G401 (cell line): ENCODE measurements around the gene DEFB132. TPM values are rescaled to one million over a fixed set of nuclear protein-coding genes. Genes with fewer than 3 reads are reported as not detected.

Experiments
- DNase-seq: peaks from one replicate; pipeline ENCODE4 v3.0.0-alpha.2; 2015; ENCODE audit warnings: low spot score
- in situ Hi-C: cut with HindIII; loops from 2 replicates; pipeline ENCODE4 v1.10.0; 2016; ENCODE audit warnings: low sequenced_read_pairs, mixed read lengths
- total RNA-seq: library from RNA; depleted of rRNA; stranded (reverse); fragments of >200 nt; shearing (Covaris generic); gene quantifications from 2 replicates; pipeline ENCODE4 v1.2.3, GENCODE V29; 2014

DEFB132 gene
- total RNA-seq, 1 experiment from 2014 or later = not detected

DNA sequence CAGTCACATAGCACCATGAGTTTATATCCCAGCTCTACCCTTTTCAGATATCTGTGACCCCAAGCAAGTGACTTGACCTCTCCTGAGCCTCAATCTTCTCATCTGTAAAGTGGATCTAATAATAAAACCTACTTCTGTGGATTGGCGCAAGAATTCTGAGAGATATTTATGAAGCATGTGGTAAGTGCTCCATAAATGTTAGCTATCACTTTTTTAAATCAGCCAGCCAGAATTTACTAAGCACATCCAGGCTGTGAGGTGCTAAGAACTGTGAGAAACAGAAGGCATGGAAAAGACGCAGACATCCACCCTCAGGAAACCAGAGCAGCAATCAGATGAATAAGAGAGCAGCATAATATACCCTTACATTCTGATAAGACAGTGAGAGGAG is 32.2 kb downstream of the DEFB132 start:
- no peak for DNase-seq
- in situ Hi-C loops = no loop called here

GRCh38 chr20:290084-290831 is 32.7 kb downstream of the DEFB132 start, which contains the start of gene C20orf96:
C20orf96 (minus strand) TSS chr20:290750; CDS start chr20:290610, 140 bp downstream.
- peak; percentile 90 for DNase-seq
- in situ Hi-C loops = no loop called here

DNA sequence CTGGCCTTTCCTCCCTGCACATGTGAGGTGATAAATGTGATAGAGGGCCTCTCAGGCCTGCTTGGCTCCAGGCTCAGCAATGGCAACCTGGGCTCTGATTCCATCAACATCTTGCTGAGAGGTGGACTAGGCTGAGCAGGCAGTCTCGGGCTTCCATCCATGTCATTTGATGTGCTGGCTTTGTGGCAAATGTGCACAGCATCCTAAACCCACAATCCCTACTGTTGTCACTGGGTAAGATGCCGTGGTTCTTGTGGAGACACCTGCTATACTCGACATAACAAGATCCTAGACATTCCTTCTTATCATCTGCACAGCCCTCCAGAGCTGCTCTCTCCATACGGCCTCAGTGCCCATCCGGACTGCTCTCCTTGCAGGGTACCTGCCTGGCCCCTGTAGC is 37.1 kb downstream of the DEFB132 start:
- in situ Hi-C loops = no loop called here
- DNase-seq = no peak

DNA sequence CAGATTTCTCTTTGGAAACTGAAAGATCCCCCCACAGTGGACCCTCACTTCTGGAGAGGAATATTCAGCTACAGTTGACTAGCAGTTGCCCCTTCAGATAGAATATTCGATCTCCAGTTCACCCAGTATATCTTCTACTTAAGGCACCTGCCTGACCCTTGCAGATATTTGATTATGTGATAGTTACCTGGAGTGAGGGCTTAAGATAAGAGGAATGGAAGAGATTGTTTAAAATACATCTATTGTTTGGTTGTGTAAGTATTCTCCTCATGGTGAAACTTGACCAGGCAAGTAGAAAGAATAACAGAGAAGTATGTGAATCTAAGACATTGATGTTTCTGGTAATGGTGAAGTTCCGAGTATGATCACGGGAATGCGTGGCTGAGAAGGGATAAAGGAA is 38.3 kb downstream of the DEFB132 start:
- in situ Hi-C loops = no loop called here
- DNase-seq = no peak

- peak; percentile 78 for DNase-seq
- in situ Hi-C loops = no loop called here
Measured at GRCh38 chr20:297098-297924, 39.8 kb downstream of the DEFB132 start, which contains the start of gene ZCCHC3. ZCCHC3 (plus strand) TSS chr20:297570; CDS start chr20:297587, 17 bp downstream.

DNA sequence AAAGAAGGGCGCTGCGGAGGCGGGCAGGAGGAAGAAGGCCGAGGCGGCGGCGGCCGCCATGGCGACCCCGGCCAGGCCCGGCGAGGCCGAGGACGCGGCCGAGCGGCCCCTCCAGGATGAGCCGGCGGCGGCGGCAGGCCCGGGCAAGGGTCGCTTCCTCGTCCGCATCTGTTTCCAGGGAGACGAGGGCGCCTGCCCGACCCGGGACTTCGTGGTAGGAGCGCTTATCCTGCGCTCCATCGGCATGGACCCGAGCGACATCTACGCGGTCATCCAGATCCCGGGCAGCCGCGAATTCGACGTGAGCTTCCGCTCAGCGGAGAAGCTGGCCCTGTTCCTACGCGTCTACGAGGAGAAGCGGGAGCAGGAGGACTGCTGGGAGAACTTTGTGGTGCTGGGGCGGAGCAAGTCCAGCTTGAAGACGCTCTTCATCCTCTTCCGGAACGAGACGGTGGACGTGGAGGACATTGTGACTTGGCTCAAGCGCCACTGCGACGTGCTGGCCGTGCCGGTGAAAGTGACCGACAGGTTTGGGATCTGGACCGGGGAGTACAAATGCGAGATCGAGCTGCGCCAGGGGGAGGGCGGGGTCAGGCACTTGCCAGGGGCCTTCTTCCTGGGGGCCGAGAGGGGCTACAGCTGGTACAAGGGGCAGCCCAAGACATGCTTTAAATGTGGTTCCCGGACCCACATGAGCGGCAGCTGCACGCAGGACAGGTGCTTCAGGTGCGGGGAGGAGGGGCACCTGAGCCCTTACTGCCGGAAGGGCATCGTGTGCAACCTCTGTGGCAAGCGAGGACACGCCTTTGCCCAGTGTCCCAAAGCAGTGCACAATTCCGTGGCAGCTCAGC is 40.6 kb downstream of the DEFB132 start:
- in situ Hi-C loops = no loop called here
- peak; percentile 63 for DNase-seq

GRCh38 chr20:298776-299391 is 41.4 kb downstream of the DEFB132 start:
- DNase-seq = no peak
- in situ Hi-C loops = no loop called here

DNA sequence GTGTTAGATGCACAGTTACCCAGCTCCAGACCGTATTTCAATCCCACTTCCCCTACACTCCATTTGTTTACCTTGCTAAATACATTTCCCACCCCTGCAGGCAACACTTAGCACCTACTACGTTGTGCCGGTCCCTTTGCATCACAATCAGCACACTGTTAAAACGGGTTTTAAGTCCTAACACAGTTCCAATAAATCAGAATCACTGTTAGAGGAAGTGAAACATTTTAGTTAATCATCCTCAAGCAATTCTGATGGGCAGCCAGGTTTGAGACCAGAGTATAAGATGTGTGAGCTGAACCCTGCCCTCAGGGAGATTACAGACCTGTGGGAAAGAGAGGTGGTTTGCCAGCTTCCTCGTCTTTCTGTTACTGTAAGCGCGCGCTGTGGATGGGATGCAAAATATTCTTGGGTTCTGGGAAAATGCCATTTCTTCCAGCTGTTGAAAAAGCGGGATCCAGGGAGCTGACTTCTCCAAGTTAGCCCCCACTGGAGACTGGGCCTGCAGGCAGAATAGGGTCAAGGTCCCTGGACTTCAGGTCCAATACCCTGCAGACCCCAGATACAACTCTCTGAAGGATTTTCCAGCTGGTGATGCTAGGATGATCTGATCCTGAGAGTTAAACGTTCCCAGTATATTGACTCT is 42.9 kb downstream of the DEFB132 start:
- in situ Hi-C loops = no loop called here
- no peak for DNase-seq

GRCh38 chr20:301886-302848 is 44.6 kb downstream of the DEFB132 start:
- no peak for DNase-seq
- in situ Hi-C loops = no loop called here

- in situ Hi-C loops = no loop called here
- no peak for DNase-seq
Measured at GRCh38 chr20:305745-306144, 48.2 kb downstream of the DEFB132 start.

DNA sequence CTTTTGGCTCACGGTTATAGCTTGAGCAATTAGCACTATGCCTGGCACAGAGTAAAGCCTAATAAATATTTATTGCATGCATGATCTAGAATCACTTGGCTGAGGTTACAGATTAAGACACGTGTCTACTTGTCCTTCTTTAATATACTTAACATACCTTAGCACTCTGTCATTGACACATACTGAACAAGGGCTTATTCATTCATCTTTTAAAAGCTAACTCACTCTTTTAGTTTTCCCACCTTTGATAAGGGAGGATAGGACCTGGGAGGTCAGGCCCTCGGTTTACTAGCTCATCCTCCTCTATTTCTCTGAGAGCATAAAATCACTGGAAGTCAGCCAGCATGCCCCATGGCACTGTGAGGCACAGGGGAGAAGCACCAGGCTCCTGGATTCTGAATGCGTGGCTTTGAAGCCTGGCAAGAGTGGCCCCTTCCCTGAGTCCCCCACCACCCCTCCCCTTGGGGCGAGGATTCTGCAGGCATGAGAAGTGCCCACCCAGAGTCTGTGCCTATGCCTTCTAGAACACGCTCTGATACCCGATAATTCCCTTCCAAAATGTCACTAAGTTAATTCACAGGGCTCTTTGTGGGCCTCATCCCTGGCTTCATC is 51.0 kb downstream of the DEFB132 start:
- in situ Hi-C loops = no loop called here
- no peak for DNase-seq

DNA sequence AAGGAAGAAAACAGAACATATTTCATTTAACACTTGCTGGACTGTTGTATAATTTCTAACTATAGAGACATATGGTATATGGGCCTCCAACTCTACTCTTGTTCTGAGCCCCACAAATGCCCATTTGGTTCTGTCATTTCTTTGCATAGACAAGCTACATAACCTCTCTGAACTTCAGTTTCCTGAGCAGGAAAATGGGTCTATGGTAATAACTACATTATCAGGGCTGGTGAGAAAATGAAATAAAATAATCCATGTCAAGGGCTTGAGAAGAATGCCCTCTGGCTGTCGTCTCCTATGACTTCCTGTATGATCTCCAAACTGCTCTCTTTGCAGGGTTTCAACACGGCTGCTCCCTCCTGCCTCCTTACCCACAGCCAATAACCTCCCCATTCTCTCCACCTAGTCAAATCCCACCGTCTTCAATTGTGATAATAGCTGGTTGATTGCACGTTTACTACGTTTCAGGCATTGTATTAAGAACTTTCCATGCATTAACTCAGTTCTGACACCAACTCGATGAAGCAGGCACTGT is 51.8 kb downstream of the DEFB132 start:
- in situ Hi-C loops = no loop called here
- DNase-seq = no peak

DNA sequence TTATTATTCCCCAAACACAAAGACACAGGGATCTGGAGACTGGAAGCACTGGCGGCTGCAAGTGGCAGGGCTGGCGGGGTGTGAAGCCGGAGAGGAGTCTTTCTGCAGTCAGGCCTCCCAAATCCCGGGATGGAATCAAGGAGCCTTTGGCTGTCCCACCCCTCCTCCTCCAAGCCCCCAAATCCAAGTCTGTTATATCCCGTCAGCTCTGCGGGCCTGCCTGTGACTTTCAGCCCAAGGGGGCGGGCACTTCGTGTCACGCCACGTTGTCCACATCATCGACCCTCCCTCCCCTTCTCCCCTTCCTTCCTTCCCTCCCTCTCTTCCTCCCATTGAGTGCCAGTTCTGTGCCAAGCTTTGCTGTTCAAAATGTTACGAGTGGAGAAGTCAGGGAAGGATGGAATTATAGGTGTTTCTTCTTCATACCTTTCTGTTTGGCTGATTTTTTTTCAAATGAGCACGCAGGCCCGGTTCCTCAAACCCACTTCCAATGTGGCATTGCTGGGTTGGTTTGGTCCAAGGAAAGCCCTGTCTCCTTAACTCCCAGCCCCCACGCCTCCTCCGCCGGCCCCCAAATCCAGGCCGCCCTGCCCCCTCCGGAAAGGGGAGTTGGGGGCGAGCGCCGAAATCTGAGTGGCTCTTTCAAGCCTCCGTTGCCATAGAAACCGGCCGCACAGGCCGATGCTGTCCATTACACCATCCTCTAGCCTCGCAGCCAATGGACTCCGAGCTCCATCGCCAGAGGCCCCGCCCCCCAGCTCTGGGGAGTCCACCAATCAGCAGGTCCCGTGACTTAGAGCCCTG is 52.5 kb downstream of the DEFB132 start:
- DNase-seq = peak; percentile 100

GRCh38 chr20:310645-311044 is 53.1 kb downstream of the DEFB132 start:
- in situ Hi-C loops = no loop called here
- DNase-seq = no peak

More for the DNA sequence above, 52.5 kb downstream of the DEFB132 start:
- in situ Hi-C loops = no loop called here
